Activated gamma-delta T cell treated with anti-CD3 and anti-CD28 coated beads, Interleukin-2, amount 50 U/mL, for 16 hours (primary cell): ENCODE results near the gene ATG7.
A peak's percentile ranks its signal among the peaks of the same experiment; 100 is the strongest.
"Not testable (repeated sequence)": the region's sequence is repeated elsewhere in the genome, so short reads cannot be mapped to it uniquely, and the experiment has no call there.

ENCODE experiments used
- DNase-seq: peaks from one replicate; pipeline ENCODE4 v3.0.0-alpha.2; 2020; ENCODE audit warnings: low read depth

ATG7 gene

DNA sequence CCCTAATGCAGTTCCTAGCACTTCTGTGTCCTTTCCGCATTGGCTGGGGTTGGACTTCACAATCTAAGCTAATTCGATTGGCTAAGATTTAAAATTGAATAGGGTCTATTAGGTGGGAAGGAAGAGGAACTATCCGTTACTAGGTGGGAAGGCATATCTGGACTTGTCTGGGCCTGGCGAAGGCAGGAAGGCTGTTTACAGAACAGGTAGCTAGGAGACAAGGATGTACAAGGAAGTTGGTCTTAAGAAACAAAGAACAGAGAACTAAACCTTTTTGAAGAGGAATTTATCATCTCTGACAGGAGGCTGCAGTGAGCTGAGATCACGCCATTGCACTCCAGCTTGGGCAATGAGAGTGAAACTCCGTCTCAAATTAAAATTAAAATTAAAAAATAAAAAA, 17.3 kb upstream of the ATG7 start:
- no peak for DNase-seq

DNA sequence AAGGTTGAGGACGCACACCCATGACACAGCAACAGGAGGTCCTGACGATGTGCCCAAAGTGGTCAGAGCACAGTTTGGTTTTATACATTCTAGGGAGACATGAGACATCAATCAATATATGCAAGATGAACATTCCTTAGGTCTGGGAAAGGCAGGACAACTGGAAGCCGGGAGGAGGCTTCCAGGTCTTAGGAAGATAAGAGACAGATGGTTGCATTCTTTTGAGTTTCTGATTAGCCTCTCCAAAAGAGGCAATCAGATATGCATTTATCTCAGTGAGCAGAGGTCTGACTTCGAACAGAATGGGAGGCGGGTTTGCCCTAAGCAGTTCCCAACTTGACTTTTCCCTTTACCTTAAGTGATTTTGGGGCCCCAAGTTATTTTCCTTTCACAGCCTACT, 16.7 kb upstream of the ATG7 start:
- not testable (repeated sequence) for DNase-seq

DNA sequence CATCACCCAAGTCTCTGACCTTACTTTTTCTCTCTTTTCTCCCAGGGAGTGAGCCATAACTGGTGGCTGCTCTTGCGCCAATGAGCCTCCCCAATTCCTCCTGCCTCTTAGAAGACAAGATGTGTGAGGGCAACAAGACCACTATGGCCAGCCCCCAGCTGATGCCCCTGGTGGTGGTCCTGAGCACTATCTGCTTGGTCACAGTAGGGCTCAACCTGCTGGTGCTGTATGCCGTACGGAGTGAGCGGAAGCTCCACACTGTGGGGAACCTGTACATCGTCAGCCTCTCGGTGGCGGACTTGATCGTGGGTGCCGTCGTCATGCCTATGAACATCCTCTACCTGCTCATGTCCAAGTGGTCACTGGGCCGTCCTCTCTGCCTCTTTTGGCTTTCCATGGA, 13.2 kb upstream of the ATG7 start:
- no peak for DNase-seq

DNA sequence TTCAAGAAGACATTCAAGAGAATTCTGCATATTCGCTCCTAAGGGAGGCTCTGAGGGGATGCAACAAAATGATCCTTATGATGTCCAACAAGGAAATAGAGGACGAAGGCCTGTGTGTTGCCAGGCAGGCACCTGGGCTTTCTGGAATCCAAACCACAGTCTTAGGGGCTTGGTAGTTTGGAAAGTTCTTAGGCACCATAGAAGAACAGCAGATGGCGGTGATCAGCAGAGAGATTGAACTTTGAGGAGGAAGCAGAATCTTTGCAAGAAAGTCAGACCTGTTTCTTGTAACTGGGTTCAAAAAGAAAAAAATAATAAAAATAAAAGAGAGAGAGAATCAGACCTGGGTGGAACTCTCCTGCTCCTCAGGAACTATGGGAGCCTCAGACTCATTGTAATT, 11.7 kb upstream of the ATG7 start:
- no peak for DNase-seq

DNA sequence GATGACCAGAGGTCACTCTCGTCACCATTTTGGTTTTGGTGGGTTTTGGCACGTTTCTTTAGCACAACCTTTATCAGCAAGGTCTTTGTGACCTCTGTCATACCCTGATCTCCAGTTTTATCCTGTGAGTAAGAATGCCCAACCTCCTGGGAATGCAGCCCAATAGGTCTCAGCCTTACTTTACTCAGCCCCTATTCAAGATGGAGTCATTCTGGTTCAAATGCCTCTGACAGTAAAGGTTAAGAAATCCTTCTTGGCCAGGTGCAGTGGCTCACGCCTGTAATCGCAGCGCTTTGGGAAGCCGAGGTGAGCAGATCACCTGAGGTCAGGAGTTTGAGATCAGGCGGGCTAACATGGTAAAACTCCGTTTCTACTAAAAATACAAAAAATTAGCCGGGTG, 3.2 kb upstream of the ATG7 start:
- no peak for DNase-seq

DNA sequence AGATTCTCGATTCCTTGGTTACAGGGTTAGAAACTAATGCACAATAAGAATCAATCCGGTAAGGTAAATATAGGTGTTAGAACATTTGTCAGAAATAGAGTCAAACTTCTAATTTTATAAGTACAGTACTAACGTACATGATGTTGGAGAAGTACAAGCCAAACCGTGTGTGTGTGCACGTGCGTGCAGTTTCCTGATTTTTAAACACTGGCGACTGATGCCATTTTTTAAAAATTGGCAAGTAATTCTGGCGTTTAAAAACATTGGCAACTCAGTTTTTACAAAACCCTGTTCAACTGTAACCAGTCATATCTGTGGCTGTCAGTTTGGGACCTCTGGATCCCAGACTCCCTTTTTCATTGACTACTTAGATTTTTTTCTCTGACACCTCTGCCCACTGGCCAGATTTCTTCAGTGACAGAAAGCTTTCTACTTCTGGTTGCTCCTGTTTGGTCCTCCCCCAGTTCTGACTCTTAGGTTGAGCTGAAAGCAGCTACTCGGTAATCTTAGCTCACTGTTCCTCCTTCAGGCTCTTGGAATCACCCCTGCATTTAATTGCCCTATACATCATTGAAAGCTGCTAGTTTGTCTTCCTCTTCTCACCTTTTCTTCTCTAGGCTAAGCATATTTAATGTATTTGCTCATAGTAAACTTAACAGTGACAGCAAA, 843 bp downstream of the ATG7 start:
- DNase-seq, result no peak

DNA sequence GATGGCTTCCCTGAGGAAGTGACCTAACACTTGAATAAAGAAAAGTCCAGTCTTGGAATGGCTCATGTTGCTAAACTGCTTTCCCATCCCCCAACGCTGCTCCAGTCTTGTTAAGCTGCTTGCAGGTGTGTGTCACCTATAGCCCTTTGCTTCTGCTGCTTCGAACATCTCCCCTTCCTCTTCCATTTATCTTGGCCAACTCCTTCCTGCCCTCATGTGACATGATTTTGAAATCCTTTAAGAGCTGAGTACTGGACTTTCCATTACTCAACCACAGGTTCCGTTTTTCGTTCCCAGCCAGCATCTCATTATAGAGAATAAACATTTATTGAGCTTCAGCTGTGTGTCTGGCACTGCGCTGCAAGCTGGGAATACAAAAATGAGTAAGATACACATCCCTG, 1.7 kb downstream of the ATG7 start:
- DNase-seq, result no peak

DNA sequence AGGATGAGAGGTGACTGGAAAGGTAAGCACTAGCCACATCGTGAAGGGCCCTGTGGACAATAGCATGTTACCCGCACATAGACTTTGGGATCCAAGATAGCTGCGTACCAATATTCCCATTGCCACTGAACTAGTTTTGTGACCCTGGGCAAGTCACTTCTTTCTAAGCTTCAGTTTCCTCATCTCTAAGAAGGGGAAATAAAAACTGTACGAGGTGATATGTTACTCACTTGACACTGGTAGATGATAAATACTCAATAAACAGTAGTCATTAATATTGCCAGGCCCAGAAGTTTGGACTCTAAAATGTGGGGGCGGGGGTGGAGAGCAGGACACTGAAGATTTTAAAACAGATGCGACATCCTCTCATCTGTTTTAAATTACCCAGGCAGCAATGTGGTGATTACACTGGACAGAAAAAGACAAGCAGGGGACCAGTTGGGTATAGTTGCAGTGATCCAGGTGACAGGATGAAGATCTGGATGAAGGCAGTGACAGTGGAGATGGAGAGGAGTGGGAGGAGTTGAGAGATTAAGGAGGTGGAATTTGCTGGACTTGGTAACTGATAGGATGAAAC, 2.5 kb downstream of the ATG7 start:
- DNase-seq, result no peak

DNA sequence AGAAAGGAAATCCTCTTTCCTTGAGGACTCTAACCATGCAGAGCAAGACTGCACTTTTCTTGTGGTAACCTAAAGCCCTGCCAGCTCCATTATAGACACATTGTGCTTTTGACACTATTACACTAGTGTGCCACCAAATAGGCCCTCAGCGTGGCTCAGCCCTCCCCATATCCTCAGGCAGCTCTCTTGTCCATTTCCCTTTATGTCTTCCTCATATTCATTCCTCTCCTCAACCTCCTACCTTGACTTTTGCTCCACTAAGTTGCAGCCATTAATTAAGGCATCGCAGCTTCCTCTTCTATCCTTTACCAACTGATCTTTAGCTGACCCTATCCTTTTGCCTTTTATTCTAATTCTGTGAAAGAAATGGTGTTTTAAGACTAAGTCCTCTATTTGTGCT, 3.7 kb downstream of the ATG7 start:
- DNase-seq, result no peak

DNA sequence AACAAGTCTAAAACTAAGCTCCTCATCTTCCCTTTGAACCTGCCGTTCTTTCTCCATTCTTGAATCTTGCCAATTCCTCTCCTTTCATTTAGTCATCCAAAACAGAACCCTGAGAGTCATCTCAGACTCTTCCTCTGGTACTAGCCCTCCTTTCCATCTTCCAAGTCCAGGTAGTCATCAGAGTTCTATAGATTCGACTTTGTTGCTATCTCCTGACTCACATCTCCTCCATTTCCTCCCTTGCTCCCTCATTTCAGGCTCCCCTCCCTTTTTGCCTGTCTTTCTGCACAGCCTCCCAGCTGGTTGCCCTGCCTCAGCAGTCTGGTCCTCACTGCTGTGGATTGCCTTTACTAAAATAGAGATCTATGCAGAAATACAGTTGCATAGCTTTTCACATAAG, 4.7 kb downstream of the ATG7 start:
- DNase-seq, result no peak

DNA sequence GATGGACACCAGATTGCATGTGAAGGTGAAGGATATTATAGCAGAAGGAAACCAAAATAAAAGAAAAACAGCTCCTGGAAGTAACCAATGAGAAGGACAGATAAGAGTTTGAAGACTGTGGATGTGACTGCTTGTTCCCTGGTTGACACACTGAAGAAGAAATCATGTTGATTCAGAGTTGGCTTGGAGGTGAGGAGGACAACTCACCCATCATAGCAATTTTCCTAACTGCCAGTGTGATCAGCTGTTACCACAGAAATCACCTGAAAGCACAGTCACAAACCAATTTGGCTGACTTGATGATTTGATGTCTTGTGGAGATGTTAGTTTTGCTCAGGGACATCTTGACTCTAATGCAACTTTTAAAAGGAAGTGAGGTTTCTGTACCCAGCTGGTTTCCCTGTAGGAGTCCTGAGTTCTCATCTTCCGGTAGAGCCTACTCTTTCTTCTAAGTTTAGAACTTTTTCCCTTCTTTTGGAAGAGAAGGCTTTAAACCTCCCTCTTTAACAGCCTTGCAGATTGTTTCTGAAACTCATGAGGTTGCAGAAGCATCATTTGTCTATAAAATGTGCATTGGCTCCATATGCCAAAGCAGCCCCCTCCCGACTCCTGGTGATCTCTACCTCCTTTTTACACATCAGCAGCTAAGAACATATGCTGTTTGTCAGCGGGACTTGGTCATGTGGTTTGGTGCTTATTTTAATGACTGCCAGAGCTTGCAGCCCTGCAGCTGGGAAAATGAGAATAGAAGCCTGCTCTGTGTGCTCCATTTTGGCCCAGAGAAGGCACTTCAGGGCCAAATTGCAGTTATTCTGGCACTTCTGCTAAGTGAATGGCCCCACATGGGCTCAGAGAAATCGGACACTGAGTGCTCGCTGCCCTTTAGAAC, 10.3 kb downstream of the ATG7 start:
- no peak for DNase-seq

DNA sequence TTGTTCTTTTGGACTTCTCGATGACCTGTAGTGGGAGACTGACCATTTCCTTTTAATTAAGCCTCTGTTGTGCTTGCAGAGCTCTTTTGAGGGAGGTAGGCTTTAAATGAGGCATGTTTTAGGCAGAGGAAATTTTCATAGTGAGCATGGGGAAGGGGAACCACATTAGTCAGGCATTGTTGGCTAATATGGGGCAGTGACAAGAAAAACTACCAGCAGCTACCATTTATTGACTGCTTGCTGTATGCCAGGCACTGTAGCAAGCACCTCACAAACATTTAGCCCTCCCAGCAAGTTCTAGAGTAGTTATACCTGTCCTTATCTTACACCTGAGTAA, 10.9 kb downstream of the ATG7 start:
- DNase-seq, result no peak

DNA sequence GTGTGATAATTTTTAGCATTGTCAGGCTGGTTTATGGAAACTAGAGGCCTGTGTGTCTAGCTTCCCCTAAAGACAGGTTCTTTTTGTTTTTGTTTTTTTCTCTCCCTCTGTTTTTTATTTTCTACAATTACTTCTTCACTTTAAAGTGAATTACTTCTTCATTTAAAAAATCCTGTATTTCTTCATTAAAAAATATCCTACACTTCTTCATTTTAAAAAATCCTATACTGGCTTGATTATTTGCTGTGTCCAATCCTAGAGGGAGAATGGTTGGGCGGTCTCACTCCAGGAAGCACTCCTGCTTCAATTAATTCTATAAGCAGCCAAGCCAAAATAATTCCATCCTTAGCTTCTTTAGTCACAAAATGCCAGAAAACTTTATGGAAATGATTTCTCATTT, 11.8 kb downstream of the ATG7 start:
- no peak for DNase-seq

DNA sequence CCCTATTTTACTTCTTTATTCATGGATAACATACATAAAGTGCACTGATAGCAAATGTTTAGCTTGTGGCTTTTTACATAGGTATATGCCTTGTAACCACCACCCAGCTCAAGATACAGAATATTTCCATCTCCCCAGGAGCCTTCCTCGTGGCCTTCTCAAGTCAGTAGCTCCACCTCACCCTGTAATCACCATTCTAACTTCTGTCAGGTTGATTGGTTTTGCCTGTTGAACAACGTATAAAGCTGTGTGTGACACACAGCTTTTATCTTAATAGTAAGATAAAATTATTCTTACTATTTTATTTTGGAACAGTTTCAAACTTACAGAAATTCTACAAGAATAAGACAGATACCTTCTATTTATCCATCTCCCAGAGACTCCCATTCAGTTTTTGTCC, 13.3 kb downstream of the ATG7 start:
- DNase-seq, result no peak

DNA sequence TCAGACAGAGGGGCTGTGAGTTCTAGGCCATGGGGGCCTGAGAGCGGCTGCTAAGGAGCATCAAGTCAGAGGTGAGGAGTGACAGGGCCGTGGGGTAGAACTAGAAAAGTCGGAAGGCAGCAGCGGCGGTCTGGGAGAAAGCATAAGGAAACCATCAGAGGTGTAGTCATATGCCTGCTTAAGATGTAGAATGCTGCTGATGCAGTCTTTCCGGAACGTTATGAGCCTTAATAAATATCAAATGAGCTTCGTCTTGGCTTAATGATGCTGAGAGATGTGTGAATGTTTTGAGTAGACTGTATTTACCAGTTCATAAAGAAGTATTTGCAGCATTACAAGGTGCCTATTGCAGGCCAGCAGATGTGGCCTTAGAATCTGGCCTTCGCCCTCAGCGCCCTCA, 15.2 kb downstream of the ATG7 start:
- no peak for DNase-seq

DNA sequence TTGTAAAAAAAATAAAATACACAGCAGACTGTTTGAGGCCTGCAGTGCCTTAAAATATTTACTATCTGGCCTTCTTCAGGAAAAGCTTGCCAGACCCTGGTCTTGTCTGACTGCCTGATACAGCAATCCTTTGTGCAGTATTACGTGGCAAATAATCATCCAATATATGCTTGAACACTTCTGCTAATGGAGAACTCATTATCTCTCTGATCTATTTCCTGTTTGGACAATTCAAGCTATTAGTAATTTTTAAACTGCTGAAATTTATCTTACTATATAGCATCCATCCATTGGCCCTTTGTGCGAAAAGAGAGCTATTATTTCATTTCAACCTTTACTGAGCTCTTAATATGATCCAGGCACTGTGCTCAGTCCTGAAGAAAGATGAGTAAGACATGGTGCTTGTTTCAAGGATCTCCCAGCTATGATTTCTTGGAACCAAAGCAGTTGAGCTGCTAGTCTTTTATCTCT, 15.9 kb downstream of the ATG7 start:
- no peak for DNase-seq

DNA sequence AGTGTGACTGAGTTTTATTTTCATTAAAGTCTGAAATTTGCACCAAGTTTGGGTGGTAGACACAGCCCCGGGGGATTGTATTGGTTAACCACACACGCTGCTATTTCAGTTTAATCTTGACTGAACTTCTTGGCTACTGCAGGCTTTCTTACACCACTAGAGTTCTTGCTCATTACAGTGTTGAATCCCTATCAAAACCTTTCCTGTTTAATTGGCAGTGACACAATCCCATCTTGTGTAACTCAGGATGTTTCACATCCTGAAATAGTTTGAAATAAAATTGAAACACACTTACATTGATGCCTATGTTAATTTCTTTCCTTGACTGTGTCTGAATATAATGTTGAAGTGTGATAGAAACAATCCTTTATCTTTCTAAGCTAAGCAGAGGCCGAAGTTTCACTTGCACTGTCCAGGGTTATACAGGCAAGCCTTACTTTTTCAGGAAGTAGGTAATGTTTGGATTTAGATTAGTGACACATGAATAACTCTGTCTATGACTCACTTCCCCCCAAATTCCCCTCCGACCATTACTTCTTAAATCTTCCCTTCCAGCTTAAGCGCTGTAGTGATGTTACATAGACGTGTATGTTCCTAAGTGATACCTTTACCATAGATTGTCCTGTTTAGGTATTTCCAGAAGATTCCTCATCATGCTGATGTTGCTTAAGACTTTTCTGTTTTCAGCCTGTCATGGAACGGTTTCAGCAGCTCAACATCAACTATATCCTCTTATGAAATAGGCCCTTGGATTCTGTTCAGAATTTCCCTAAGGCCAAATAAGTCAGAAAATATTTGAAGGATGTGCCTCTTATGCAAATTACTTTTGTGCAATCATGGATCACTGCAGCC, 16.8 kb downstream of the ATG7 start:
- DNase-seq, result no peak

DNA sequence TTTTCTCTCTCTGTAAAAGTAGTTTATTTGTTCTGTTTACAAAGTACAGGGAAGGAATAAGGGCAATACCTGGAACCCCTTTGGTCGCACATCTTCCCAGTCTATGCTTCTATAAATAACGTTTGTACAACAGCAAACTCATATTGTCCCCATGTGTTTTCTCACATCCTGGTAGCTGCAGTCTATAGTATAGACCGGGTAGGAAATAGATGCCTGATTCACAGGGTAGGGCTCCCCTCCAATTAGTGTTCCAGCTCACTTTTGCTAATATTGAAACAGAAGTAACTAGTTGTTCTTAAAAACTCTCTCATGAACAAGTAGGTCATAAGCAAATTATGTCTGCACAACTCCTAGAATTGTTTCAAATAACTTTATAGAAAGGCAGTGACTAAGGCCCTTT, 17.7 kb downstream of the ATG7 start:
- no peak for DNase-seq

DNA sequence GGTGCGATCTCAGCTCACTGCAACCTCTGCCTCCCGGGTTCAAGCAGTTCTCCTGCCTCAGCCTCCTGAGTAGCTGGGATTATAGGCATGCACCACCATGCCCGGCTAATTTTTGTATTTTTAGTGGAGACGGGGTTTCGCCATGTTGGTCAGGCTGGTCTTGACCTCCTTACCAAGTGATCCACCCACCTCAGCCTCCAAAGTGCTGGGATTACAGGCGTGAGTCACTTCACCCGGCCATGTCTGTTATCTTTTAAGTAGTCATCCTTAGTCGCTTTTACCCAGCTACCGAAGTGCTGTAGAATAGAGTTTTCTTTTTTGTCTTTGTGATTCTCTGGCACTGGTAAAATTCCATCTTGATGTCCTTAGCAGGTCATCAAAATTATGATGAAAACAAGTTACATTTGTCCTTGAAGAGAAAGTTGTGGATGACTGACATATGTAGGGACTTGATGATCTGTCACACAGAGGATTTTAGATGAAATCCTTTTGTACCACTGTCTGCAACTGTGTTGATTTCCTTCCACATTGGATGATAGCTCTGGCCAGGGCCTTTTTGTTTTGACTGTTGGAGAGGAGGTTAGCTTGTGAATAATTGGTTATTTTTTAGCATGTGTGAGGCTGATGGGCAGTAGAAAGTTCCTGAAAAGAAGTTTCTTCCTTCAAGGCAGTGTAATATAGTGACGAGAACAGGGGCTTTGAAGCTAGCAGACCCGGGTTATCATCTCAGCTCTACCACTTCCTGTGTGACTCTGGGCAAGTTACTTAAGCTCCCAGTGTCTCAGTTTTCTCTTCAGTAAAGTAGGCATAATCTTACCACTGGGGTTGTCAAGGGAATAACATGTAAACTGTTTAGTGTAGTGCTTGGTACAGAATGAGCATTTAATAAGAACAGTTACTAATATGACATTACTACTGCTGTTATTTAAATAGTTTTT, 18.8 kb downstream of the ATG7 start:
- DNase-seq, result peak; percentile 20

DNA sequence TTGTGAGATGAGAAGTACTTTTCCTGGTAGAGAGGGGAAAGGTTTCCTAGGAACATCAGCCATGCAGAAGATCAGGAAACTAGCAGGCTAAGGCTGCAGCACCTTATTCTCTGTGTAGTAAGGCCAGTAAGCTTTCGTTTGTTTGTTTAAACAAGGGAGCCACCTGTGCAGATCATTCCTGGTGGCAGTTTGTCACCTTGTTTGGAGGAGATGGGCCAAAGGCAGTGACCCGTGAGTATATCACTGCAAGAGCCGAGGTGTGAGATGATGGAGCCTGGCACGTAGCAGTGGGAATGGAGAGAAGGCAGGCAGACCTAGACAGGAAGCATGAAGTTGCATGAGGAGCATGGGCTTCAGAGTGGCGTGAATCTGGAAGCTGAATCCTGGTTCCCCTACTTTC, 19.6 kb downstream of the ATG7 start:
- DNase-seq, result no peak

DNA sequence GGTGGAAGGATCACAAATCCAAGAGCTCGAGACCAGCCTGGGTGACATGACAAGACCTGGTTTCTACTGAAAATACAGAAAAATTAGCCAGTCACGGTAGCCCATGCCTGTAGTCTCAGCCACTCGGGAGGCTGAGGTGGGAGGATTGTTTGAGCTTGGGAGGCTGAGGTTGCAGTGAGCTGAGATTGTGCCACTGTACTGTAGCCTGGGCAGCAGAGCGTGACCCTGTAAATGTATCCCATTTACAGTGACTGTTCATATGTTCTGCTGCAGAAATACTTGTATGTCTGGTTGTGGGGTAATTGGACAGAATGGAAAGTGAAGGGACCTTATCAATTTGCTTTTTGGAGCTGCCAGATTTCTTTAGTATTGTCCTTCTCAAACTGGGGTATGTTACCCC, 24.9 kb downstream of the ATG7 start:
- DNase-seq, result no peak
